Measurements from ENCODE around the gene ZNF444. TPM values are rescaled to one million over a fixed set of nuclear protein-coding genes. Genes with fewer than 3 reads are reported as not detected.

Gene ZNF444
- polyA plus RNA-seq, 3 donors = 2.7 to 6.9 (median 3.5) TPM

- Histone ChIP-seq H3K27me3 (ENCODE audit: control insufficient read depth in 2 of 2, insufficient read depth in 2 of 2, low read length in 2 of 2) (no peaks in the 10 kb centered on the region), H3K79me2 (ENCODE audit: insufficient read depth, low read length) (no peaks in the 10 kb centered on the region), H2AFZ (ENCODE audit: insufficient read depth, low read depth, low read length, poor library complexity, severe bottlenecking) (no peak overlapping the region), H3K4me1 (ENCODE audit: control insufficient read depth in 1 of 2, insufficient read depth in 2 of 2, low read length in 2 of 2) (no peaks in the 10 kb centered on the region), H3K9ac (ENCODE audit: insufficient read depth, low read length, poor library complexity, severe bottlenecking) (no peak overlapping the region), H4K20me1 (ENCODE audit: insufficient read depth, low read length) (no peaks in the 10 kb centered on the region), H3K4me2 (replicated peaks; ENCODE audit: extremely low read depth, low read length, poor library complexity, severe bottlenecking) (no peak overlapping the region), H3K9me3 (replicated peaks in 1 of 2; ENCODE audit: control insufficient read depth in 1 of 2, insufficient read depth in 1 of 2, low read length in 2 of 2) (no peaks in the 10 kb centered on the region), H3K4me3 (replicated peaks in 1 of 3; ENCODE audit: low read depth in 2 of 3, low read length in 3 of 3) (no peak overlapping the region), H3K36me3 (replicated peaks in 1 of 2; ENCODE audit: control insufficient read depth in 1 of 2, insufficient read depth in 2 of 2, low read length in 2 of 2) (no peaks in the 10 kb centered on the region), H3K27ac (ENCODE audit: low read depth in 1 of 2, low read length in 2 of 2) (no peak overlapping the region)
- peaks cover 0 to 6% (median 0%) of the 10 kb centered on the region in 7 donors for H3K9me3 Mint-ChIP-seq
- intact Hi-C loops (cut with micrococcal nuclease) = no loop called here
- no peaks in the 10 kb centered on the region for H3K4me1 Mint-ChIP-seq
- H3K36me3 Mint-ChIP-seq = no peaks in the 10 kb centered on the region
- DNase-seq = no peak
- 40% methylated on average over 2 of the region's 11 CpGs for WGBS (ENCODE audit: insufficient coverage)
- no peak overlapping the region for H3K4me3 Mint-ChIP-seq
- peaks cover 8 to 13% (median 10%) of the 10 kb centered on the region in 3 donors for H3K27me3 Mint-ChIP-seq (ENCODE audit: low read depth in 3 of 3)
- no peak overlapping the region for H3K27ac Mint-ChIP-seq
- no peak for TF ChIP-seq CTCF (IDR thresholded peaks at IDR 0.05)
Measured at GRCh38 chr19:56177564-56178243, 36.6 kb downstream of the ZNF444 start.

DNA sequence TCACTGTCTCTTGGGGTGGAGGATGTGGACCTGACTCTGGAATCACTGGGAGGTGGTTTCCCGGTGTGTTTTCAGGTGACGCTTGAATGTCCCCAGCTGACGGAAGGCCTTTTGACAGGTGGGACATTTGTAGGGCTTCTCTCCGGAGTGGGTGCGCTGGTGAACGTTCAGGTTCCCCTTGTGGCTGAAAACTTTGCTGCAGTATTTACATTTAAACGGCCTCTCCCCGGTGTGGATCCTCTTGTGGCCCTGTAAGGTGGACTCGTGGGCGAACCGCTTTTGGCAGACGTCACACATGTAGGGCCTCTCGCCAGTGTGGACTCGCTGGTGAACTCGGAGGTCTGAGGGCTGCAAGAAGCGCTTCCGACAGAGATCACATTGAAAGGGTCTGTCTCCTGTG lies 48.7 kb downstream of the ZNF444 start:
- no peak for TF ChIP-seq CTCF (IDR thresholded peaks at IDR 0.05)
- no peak overlapping the region for H2AFZ ChIP-seq (ENCODE audit: insufficient read depth, low read depth, low read length, poor library complexity, severe bottlenecking)
- H3K9ac ChIP-seq (ENCODE audit: insufficient read depth, low read length, poor library complexity, severe bottlenecking) = no peak overlapping the region
- no peak overlapping the region for H3K4me3 ChIP-seq (replicated peaks in 1 of 3; ENCODE audit: low read depth in 2 of 3, low read length in 3 of 3)
- Mint-ChIP-seq H3K9me3 (peaks cover 0 to 2% (median 0%) of the 10 kb centered on the region in 7 donors), H3K4me1 (peaks cover 5% of the 10 kb centered on the region), H3K4me3 (no peak overlapping the region), H3K36me3 (no peaks in the 10 kb centered on the region), H3K27me3 (ENCODE audit: low read depth in 3 of 3) (peaks cover 3 to 11% (median 9%) of the 10 kb centered on the region in 3 donors), H3K27ac (peak overlapping the region in 1 of 7 donors; percentile 51)
- no peaks in the 10 kb centered on the region for H3K4me1 ChIP-seq (ENCODE audit: control insufficient read depth in 1 of 2, insufficient read depth in 2 of 2, low read length in 2 of 2)
- H3K4me2 ChIP-seq (replicated peaks; ENCODE audit: extremely low read depth, low read length, poor library complexity, severe bottlenecking) = no peak overlapping the region
- no peaks in the 10 kb centered on the region for H3K36me3 ChIP-seq (replicated peaks in 1 of 2; ENCODE audit: control insufficient read depth in 1 of 2, insufficient read depth in 2 of 2, low read length in 2 of 2)
- H3K79me2 ChIP-seq (ENCODE audit: insufficient read depth, low read length) = no peaks in the 10 kb centered on the region
- DNase-seq = no peak
- H3K9me3 ChIP-seq (replicated peaks in 1 of 2; ENCODE audit: control insufficient read depth in 1 of 2, insufficient read depth in 1 of 2, low read length in 2 of 2) = no peaks in the 10 kb centered on the region
- intact Hi-C loops (cut with micrococcal nuclease) = no loop called here
- H3K27ac ChIP-seq (ENCODE audit: low read depth in 1 of 2, low read length in 2 of 2) = no peak overlapping the region
- 87% methylated on average over 17 of the region's 17 CpGs for WGBS (ENCODE audit: insufficient coverage)
- H3K27me3 ChIP-seq (ENCODE audit: control insufficient read depth in 2 of 2, insufficient read depth in 2 of 2, low read length in 2 of 2) = no peaks in the 10 kb centered on the region
- H4K20me1 ChIP-seq (ENCODE audit: insufficient read depth, low read length) = no peaks in the 10 kb centered on the region
